Neural crest cell (in vitro differentiated cells): Measurements from ENCODE around the gene ZSWIM4. TPM values are rescaled to one million over a fixed set of nuclear protein-coding genes. Genes with fewer than 3 reads are reported as not detected.
"Not testable (repeated sequence)": the region's sequence is repeated elsewhere in the genome, so short reads cannot be mapped to it uniquely, and the experiment has no call there.

ENCODE experiments used
- DNase-seq: peaks from one replicate; pipeline ENCODE4 v3.0.0; 2021; ENCODE audit warnings: low read depth, mixed read lengths, low spot score
- H3K27ac Mint-ChIP-seq: one replicate; pipeline ENCODE4 v1.8.0; 2021; ENCODE audit warnings: mild to moderate bottlenecking, mixed read lengths; ENCODE audit not compliant: unreplicated experiment
- H3K27me3 Mint-ChIP-seq: 2 replicates; pipeline ENCODE4 v1.8.0; 2021; ENCODE audit warnings: low read depth, mild to moderate bottlenecking, mixed read lengths
- H3K36me3 Mint-ChIP-seq: 2 replicates; pipeline ENCODE4 v1.8.0; 2021; ENCODE audit warnings: low read depth, mild to moderate bottlenecking, mixed read lengths
- H3K4me1 Mint-ChIP-seq: 2 replicates; pipeline ENCODE4 v1.8.0; 2021; ENCODE audit warnings: mixed read lengths
- H3K4me3 Mint-ChIP-seq: one replicate; pipeline ENCODE4 v1.8.0; 2021; ENCODE audit warnings: mild to moderate bottlenecking, mixed read lengths
- H3K9me3 Mint-ChIP-seq: 2 replicates; pipeline ENCODE4 v1.8.0; 2021; ENCODE audit warnings: mixed read lengths
- total RNA-seq: library from RNA; stranded (reverse); gene quantifications from 2 replicates; pipeline ENCODE4 v1.2.1, GENCODE V29; 2021
- TF ChIP-seq, protein P1 (sequence below): fragments of 200-600 bp; sonication (generic); conservative IDR thresholded peaks from 2 replicates; pipeline ENCODE4 v1.5.0; 2021; ENCODE audit warnings: antibody characterized with exemption, mild to moderate bottlenecking

ZSWIM4 gene
- total RNA-seq, 1 donor from 2014 or later = 19.9 TPM

DNA sequence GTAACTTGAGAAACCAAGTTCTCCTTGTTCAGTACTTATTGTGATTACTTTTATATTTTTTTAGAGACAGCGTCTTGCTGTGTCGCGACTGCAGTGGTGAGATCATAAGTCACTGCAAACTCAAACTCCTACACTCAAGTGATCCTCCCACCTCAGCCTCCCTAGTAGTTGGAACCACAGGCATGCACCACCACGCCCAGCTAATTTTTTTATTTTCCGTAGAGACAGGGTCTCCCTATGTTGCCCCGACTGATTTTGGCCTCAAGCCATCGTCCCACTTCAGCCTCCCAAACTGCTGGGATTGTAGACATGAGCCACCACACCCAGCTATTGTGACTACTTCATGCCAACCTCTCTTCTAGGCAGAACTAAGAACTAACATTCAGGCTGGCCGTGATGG lies 12.7 kb upstream of the ZSWIM4 start:
- Mint-ChIP-seq H3K27ac (no peak overlapping the region), H3K27me3 (peaks cover 3% of the 10 kb centered on the region), H3K9me3 (no peaks in the 10 kb centered on the region), H3K4me3 (no peak overlapping the region), H3K4me1 (peaks cover 19% of the 10 kb centered on the region), H3K36me3 (peaks cover 6% of the 10 kb centered on the region)
- no peak for DNase-seq
- TF ChIP-seq, protein P1, sequence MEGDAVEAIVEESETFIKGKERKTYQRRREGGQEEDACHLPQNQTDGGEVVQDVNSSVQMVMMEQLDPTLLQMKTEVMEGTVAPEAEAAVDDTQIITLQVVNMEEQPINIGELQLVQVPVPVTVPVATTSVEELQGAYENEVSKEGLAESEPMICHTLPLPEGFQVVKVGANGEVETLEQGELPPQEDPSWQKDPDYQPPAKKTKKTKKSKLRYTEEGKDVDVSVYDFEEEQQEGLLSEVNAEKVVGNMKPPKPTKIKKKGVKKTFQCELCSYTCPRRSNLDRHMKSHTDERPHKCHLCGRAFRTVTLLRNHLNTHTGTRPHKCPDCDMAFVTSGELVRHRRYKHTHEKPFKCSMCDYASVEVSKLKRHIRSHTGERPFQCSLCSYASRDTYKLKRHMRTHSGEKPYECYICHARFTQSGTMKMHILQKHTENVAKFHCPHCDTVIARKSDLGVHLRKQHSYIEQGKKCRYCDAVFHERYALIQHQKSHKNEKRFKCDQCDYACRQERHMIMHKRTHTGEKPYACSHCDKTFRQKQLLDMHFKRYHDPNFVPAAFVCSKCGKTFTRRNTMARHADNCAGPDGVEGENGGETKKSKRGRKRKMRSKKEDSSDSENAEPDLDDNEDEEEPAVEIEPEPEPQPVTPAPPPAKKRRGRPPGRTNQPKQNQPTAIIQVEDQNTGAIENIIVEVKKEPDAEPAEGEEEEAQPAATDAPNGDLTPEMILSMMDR = no peak

DNA sequence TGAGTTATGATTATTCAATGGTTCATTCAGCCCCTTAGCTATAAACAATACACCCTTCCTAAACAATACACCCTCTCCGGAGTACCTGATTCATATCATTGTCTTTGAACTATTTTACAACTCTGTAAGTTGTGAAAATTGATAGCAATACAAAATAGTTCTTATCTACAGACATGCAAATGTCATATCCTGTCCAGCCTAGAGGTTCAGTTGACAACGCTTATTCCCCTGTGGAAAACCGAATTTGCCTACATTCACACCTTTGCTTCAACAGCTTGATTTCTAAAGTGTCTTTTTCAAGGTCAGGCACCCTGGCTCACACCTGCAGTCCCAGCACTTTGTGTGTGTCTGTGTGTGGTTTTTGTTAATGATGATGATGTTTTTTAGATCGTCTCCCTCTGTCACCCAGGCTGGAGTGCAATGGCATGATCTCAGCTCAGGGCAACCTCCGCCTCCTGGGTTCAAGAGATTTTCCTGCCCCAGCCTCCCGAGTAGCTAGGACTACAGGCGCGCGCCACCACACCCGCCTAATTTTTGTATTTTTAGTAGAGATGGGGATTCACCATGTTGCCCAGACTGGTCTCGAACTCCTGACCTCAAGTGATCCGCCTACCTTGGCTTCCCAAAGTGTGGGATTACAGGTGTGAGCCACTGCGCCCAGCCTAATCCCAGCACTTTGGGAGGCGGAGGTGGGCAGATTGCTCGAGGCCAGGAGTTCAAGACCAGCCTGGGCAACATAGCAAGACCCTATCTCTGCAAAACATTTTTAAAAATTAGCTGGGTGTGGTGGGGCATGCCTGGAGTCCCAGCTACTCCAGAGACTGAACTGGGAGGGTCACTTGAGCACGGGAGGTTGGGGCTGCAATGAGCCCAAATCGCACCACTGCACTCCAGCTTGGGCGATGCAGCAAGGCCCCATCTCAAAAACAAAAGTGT lies 11.4 kb upstream of the ZSWIM4 start:
- Mint-ChIP-seq H3K9me3 (no peaks in the 10 kb centered on the region), H3K27me3 (peaks cover 3% of the 10 kb centered on the region), H3K4me1 (peaks cover 19% of the 10 kb centered on the region), H3K36me3 (peaks cover 6% of the 10 kb centered on the region), H3K27ac (no peak overlapping the region), H3K4me3 (peak overlapping the region; percentile 56)
- no peak for DNase-seq
- TF ChIP-seq, protein P1 = no peak

DNA sequence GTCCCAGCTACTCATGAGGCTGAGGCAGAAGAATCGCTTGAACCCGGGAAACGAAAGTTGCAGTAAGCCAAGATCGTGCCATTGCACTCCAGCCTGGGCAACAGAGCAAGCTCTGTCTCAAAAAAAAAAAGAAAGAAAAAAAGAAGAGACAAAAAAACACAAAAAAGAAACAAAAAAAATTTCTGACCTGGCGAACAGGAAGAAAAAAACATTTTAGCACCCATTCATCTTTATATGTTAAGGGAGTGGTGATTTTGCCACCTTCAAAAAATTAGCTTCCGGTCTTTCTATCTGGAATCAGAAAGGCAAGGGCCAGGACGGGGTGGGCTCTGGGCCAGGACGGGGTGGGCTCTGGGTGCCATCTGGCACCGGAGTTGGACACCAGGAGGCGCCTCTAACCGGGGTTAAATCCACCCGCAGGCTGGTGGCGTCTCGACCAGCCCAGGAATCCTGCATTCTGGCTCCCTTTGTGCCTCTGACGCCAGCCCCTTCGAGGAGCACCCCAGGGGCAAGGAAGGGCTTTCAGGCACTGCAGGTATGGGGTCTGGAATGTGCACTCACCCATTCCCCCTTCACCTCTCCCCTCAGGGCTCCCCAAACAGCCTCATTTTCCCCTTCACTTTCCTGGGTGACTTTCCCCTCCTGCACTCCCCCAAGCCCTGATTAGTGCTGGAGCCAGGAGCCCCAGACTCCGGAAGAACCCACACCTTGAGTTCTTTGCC lies 10.4 kb upstream of the ZSWIM4 start:
- Mint-ChIP-seq H3K4me3 (no peak overlapping the region), H3K4me1 (peaks cover 19% of the 10 kb centered on the region), H3K27me3 (peaks cover 3% of the 10 kb centered on the region), H3K9me3 (no peaks in the 10 kb centered on the region), H3K27ac (no peak overlapping the region), H3K36me3 (no peaks in the 10 kb centered on the region)
- DNase-seq = peak; percentile 63
- TF ChIP-seq, protein P1 = peak; percentile 74

DNA sequence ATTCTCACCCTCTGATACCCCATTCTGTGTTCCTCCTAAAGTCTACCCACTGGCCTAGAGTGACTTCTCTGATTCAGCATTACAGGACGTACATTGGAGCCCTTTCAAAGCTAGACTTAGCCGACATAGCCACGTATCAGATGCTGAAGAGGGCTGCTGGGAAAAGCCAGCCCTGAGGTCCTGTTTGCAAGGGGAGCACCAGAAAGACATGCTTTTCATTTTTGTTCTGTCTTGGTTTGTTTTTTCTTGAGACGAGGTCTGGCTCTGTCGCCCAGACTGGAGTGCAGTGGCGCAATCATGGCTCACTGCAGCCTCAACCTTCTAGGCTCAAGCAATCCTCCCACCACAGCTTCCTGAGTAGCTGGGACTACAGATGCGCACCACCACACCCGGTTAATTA lies 6.3 kb upstream of the ZSWIM4 start:
- no peak overlapping the region for H3K4me3 Mint-ChIP-seq
- no peaks in the 10 kb centered on the region for H3K9me3 Mint-ChIP-seq
- peaks cover 4% of the 10 kb centered on the region for H3K4me1 Mint-ChIP-seq
- TF ChIP-seq, protein P1 = no peak
- H3K27ac Mint-ChIP-seq = no peak overlapping the region
- peaks cover 3% of the 10 kb centered on the region for H3K27me3 Mint-ChIP-seq
- no peak for DNase-seq
- H3K36me3 Mint-ChIP-seq = no peaks in the 10 kb centered on the region

DNA sequence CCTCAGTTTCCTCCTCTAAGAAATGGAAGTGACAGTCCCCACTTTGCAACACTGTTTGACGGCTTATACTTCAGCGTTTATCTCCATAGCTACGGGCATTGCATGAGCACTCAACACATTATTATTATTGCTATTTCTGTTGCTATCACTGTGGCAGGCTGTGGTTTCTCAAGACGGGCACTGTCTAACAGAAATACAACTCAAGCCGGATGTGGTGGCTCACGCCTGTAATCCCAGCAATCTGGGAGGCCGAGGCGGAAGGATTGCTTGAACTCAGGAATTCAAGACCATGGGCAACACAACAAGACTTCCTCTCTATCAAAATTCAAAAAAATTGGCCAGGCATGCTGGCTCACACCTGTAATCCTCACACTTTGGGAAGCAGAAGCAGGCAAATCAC lies 4.9 kb upstream of the ZSWIM4 start:
- Mint-ChIP-seq H3K27me3 (no peaks in the 10 kb centered on the region), H3K9me3 (no peaks in the 10 kb centered on the region), H3K4me3 (peak overlapping the region; percentile 41), H3K36me3 (no peaks in the 10 kb centered on the region), H3K27ac (no peak overlapping the region), H3K4me1 (peaks cover 15% of the 10 kb centered on the region)
- TF ChIP-seq, protein P1 = no peak
- DNase-seq = no peak

DNA sequence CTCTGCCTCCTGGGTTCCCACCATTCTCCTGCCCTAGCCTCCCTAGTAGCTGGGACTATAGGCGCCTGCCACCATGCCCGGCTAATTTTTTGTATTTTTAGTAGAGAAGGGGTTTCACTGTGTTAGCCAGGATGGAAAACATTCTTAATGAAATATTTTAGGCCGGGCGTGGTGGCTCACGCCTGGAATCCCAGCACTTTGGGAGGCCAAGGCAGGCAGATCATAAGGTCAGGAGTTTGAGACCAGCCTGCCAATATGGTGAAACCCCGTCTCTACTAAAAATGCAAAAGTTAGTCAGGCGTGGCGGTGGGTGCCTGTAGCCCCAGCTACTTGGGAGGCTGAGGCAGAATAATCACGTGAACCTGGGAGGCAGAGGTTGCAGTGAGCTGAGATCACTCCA lies 1.9 kb upstream of the ZSWIM4 start:
- Mint-ChIP-seq H3K4me1 (peaks cover 23% of the 10 kb centered on the region), H3K4me3 (peak overlapping the region; percentile 98)
- H3K9me3 Mint-ChIP-seq, DNase-seq, H3K27me3 Mint-ChIP-seq, H3K36me3 Mint-ChIP-seq, H3K27ac Mint-ChIP-seq: not testable (repeated sequence)
